SU-DHL-6 (cell line): ENCODE results near the gene ZBTB38.

Experiments
- H2AFZ ChIP-seq: fragments of 200-600 bp; sonication (generic); 2 replicates; pipeline ENCODE4 v1.6.1; 2014; ENCODE audit warnings: low read depth, mild to moderate bottlenecking, moderate library complexity, mixed read lengths, antibody characterized with exemption, low read length; ENCODE audit not compliant: severe bottlenecking
- H3F3A ChIP-seq: fragments of 200-600 bp; shearing (Covaris generic); 2 replicates; pipeline ENCODE4 v1.6.0; 2016; ENCODE audit warnings: antibody characterized with exemption, mild to moderate bottlenecking; ENCODE audit not compliant: insufficient read depth
- H3K27ac ChIP-seq: fragments of 200-600 bp; sonication (generic); 2 replicates; pipeline ENCODE4 v1.5.1; 2016; ENCODE audit warnings: low read depth, mild to moderate bottlenecking, low read length, moderate library complexity, mixed read lengths
- H3K27me3 ChIP-seq: fragments of 200-600 bp; sonication (generic), shearing (Covaris generic); 2 replicates; pipeline ENCODE4 v1.6.0; 2014; ENCODE audit warnings: mild to moderate bottlenecking, low read length
- H3K36me3 ChIP-seq: fragments of 200-600 bp; sonication (generic); 2 replicates; pipeline ENCODE4 v1.6.1; 2014; ENCODE audit warnings: mild to moderate bottlenecking, low read length, mixed read lengths
- H3K4me2 ChIP-seq: fragments of 300-600, 200-600 bp; shearing (Covaris generic), sonication (generic); 2 replicates; pipeline ENCODE4 v1.6.0; 2014; ENCODE audit warnings: low read length, low read depth, mild to moderate bottlenecking; ENCODE audit not compliant: poor library complexity, severe bottlenecking
- H3K4me3 ChIP-seq: fragments of 200-600 bp; sonication (generic); 2 replicates; pipeline ENCODE4 v1.5.1; 2014; ENCODE audit warnings: antibody characterized with exemption, low read length, mild to moderate bottlenecking, mixed read lengths; ENCODE audit not compliant: insufficient read depth, poor library complexity, severe bottlenecking
- H3K79me2 ChIP-seq: fragments of 200-600 bp; sonication (generic); 2 replicates; pipeline ENCODE4 v1.6.1; 2014; ENCODE audit warnings: mild to moderate bottlenecking, low read length, moderate library complexity; ENCODE audit not compliant: insufficient read depth
- H3K9ac ChIP-seq: fragments of 200-600 bp; sonication (generic); 2 replicates; pipeline ENCODE4 v1.7.0; 2014; ENCODE audit warnings: mild to moderate bottlenecking, low read length
- H3K9me2 ChIP-seq: fragments of 200-600 bp; sonication (generic); replicated peaks from 2 replicates; pipeline ENCODE4 v1.6.1; 2014; ENCODE audit warnings: low read length; ENCODE audit not compliant: insufficient read depth
- H3K9me3 ChIP-seq: fragments of 200-600 bp; sonication (generic); 2 replicates; pipeline ENCODE4 v1.6.1; 2014; ENCODE audit warnings: low read length, mixed read lengths; ENCODE audit not compliant: insufficient read depth
- H4K20me1 ChIP-seq: fragments of 200-600 bp; sonication (generic); 2 replicates; pipeline ENCODE4 v1.6.1; 2014; ENCODE audit warnings: low read depth, mild to moderate bottlenecking, antibody characterized with exemption, low read length, moderate library complexity, mixed read lengths
- EZH2phosphoT487 ChIP-seq: fragments of 200-600 bp; sonication (generic), shearing (Covaris generic); conservative IDR thresholded peaks from 2 replicates; pipeline ENCODE4 v1.6.1; 2018; ENCODE audit warnings: mild to moderate bottlenecking, antibody characterized with exemption, low read length, moderate library complexity, mixed read lengths
- TF ChIP-seq, protein P1 (sequence below): fragments of 200-600 bp; sonication (generic); IDR thresholded peaks from one replicate; pipeline ENCODE4 v1.5.1; 2017; ENCODE audit warnings: antibody characterized with exemption, mild to moderate bottlenecking, low read length, moderate library complexity; ENCODE audit not compliant: insufficient read depth, poor library complexity, severe bottlenecking

ZBTB38 gene

DNA sequence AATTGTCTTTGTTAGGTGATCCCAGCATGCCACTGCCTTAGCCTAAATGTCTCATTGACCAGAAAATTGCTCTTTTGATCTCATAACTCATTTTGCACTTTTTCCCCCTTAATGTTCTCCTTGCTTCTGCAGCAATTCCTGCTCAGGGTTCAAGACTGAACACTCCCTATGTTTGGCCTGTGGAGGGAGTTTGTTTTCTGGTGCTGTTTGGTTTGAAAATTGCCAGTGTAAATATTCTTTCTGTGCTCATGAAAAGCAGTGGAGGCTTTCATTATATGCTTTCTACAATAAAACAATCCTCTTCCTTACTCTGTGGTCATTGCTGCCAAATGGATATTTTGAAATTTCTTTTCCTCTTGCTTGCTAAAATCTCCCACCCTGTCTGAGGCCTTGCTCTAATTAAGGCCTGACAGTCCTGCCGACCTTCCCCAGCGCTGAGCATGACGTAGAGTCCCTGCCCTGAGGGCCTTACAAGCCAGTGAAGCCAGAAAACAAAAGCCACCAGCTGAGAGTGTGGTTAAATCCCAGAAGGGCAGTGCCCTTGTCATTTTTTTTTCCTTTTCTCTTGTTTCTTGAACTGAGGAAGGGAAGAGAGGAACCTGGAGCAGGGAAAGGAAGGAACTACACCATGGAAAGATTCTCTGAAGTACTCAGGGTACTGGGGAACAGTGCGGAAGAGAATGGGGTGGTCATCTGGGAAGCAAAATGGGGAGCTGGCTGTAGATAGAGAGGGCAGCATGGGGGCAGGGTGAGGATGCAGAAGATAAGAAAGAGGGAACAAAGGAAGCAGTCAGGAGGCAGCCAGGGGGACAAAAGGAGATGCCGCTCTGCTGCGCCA lies 24.8 kb downstream of the ZBTB38 start:
- no peak overlapping the region for H2AFZ ChIP-seq
- H3K9me3 ChIP-seq = no peaks in the 10 kb centered on the region
- no peaks in the 10 kb centered on the region for H3K79me2 ChIP-seq
- H4K20me1 ChIP-seq = no peaks in the 10 kb centered on the region
- 0 out of 2 replicates have a peak, but pooled peaks cover 3% of the 10 kb centered on the region for H3F3A ChIP-seq
- TF ChIP-seq, protein P1, sequence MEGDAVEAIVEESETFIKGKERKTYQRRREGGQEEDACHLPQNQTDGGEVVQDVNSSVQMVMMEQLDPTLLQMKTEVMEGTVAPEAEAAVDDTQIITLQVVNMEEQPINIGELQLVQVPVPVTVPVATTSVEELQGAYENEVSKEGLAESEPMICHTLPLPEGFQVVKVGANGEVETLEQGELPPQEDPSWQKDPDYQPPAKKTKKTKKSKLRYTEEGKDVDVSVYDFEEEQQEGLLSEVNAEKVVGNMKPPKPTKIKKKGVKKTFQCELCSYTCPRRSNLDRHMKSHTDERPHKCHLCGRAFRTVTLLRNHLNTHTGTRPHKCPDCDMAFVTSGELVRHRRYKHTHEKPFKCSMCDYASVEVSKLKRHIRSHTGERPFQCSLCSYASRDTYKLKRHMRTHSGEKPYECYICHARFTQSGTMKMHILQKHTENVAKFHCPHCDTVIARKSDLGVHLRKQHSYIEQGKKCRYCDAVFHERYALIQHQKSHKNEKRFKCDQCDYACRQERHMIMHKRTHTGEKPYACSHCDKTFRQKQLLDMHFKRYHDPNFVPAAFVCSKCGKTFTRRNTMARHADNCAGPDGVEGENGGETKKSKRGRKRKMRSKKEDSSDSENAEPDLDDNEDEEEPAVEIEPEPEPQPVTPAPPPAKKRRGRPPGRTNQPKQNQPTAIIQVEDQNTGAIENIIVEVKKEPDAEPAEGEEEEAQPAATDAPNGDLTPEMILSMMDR = no peak
- no peak for TF ChIP-seq EZH2phosphoT487
- H3K9me2 ChIP-seq = no peaks in the 10 kb centered on the region
- no peak overlapping the region for H3K4me3 ChIP-seq
- H3K4me2 ChIP-seq = no peak overlapping the region
- H3K27me3 ChIP-seq = no peaks in the 10 kb centered on the region
- peaks cover 18% of the 10 kb centered on the region for H3K36me3 ChIP-seq
- no peak overlapping the region for H3K9ac ChIP-seq
- no peak overlapping the region for H3K27ac ChIP-seq

DNA sequence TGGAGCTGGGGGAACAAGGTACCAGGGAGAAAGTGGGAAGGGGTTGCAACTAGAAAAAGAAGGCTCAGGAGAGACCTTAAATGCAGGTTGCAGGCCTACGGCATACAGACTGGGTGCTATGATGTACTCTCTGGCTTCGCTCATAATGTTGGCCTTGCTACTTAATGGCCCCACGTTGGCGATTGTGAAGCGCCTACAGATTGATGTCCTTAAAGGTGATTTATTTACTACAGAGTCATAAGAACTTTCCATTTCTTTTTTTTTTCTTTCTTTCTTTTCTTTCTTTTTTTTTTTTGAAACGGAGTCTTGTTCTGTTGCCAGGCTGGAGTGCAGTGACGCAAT lies 25.4 kb downstream of the ZBTB38 start:
- Histone ChIP-seq H3K9me3 (no peaks in the 10 kb centered on the region), H3K9me2 (no peaks in the 10 kb centered on the region), H3F3A (0 out of 2 replicates have a peak, but pooled peaks cover 3% of the 10 kb centered on the region), H4K20me1 (no peaks in the 10 kb centered on the region), H3K9ac (no peak overlapping the region), H3K36me3 (peaks cover 21% of the 10 kb centered on the region), H3K27ac (no peak overlapping the region), H3K79me2 (no peaks in the 10 kb centered on the region), H2AFZ (no peak overlapping the region), H3K27me3 (no peaks in the 10 kb centered on the region), H3K4me2 (no peak overlapping the region), H3K4me3 (no peak overlapping the region)
- TF ChIP-seq, protein P1 = no peak

DNA sequence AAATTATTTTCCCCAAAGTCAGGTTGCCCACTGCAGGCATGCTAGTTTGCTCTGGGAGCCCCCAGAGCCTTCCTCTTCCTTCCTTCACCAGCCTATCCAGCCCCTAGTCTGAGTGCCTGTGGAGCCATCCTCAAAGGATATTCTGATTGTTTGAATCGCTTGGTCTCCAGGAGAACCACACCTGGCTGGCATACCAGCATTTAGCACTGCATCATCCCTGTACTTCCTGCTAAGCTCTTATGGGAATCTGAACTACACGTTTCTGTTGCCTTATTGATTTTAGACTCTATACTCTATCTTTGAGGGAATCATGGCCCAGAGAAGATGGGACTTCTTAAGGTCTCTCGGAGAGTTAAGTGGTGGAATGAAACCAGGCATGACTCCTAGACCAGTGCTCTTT lies 26.3 kb downstream of the ZBTB38 start:
- Histone ChIP-seq H3K36me3 (peaks cover 21% of the 10 kb centered on the region), H2AFZ (no peak overlapping the region), H3K4me2 (no peak overlapping the region), H3K9me3 (no peaks in the 10 kb centered on the region), H3K79me2 (no peaks in the 10 kb centered on the region), H3K9ac (no peak overlapping the region), H3K27me3 (no peaks in the 10 kb centered on the region), H4K20me1 (no peaks in the 10 kb centered on the region), H3K27ac (no peak overlapping the region), H3F3A (no peaks in the 10 kb centered on the region; the same call in 1 of the 2 replicates), H3K4me3 (no peak overlapping the region), H3K9me2 (no peaks in the 10 kb centered on the region)
- TF ChIP-seq, protein P1 = no peak
- TF ChIP-seq EZH2phosphoT487 = no peak
